GM19397 (cell line): Measurements from ENCODE around the gene LRRC3C.

Experiments
- ATAC-seq: cut with Tn5 transposase; IDR thresholded peaks from one replicate; pipeline ENCODE4 v1.9.1; 2021; ENCODE audit warnings: mild to moderate bottlenecking, moderate library complexity; ENCODE audit not compliant: unreplicated experiment

Gene LRRC3C

DNA sequence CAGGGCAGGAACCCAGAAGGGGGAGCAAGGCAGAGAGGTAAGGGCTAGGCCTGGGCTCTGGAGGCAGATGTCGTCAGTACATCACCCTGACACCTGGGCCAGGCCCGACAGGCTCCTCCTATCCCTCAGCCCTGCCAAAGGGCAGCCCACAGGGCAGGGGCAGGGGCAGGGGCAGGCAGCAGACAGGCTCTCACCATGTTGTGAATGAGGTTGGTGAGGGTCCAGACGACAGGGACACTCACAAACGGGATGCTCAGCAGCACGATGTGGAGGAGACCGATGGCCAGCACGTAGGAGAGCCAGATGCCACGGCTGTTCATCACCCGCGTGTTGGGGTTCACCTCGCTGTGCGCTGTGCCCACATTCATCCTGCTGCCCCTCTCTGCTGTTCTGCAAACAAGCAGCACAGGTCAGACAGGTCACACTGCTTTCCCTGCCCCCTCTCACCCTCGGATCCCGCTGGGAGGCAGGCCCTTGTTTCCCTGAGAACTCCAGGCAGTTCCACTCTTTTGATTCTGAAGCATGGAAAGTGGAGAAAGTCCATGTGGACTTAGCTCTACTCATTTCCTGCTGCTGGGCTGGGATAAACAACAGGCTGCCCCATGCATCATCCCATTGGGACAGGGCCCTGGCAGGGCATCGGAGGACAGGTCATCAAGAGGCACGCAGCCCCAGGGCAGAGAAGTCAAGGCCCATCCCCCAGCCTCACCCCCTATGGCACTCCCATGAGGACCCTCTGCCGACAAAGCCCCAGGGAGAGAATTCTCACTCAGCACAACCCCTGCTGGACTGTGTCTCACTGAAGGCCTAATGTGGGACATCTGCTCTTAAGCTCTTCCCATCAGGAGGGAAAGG is 3.5 kb upstream of the LRRC3C start:
- no peak for ATAC-seq

DNA sequence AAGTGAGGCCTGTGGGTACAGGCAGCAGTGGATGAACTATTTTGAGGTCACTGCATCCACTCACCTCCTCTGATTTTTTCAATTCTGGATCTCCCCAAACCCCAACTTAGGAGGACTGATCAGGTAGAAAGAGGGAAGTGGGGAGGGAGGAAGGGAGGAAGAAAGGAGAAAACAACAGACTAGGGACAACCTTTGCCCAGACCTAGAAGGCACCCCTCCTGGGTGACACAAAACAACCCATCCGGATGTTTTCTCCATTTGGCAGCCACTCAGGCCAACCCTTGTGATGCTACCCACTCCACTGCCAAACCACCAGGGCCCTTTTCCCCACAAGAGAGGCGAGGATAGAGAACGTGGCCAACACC is 2.9 kb upstream of the LRRC3C start:
- ATAC-seq = no peak

DNA sequence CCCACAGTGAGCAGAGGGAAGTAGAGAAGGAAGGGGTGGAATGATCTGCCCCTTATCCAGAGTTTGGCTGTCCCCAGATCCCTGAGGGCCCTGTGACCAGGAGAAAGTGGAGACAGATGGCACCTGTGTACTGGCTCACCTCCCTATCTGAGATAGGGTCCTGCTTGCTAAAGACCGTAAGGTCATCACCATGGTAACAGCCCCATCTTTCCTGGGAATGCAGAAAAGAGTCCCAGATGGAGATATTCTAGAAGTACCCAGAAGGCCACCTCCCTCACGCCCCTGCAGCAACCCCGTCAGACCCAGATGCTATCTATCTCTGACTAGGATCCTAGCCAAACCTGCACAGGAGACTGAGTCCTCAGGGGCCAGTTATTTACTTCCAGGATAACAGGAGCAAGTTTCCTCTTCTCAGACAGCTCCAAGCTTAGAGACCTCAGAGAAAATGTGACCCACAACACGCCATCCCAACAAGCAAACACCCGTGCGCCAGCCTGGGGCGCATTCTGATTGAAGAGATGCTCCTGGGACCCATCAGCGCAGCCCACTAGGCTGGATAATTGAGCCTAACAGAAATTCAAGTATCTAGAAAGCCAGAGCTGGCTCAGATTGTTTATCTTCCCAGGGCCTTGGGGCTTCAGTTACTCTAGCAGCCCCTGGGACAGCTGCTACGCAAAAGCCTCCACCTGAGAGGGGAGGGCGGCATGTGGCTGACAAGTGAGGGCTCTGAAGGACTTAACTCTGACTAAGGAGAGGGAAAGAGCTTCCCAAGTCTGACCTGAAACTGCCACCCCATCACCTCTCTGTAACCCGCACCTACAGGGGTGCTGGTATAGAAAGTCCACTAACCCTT is 2.0 kb upstream of the LRRC3C start:
- ATAC-seq = no peak

DNA sequence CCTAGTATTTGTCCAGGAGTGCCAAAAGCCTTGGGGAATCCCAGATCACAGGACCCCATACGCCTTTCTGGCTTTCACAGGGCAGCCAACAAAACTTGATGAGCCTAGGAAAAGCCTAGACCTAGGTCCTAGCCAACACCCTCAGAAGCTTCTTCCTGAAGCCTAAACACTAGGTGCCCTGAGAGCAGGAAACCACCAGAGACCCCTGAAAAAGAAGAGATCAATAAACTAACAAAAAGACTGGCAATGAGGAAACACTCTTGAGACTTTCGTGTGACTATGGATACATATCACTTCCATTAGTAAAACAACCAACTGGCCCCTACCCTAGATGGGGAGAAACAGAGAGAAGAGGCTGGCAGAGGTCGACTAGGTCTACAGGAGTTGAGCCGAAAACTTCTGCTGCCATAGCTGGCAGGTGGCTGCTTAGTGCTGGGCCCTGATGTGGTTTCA is 1.4 kb upstream of the LRRC3C start:
- ATAC-seq = no peak

- ATAC-seq = no peak
Measured at GRCh38 chr17:39926588-39927100, 888 bp upstream of the LRRC3C start.

GRCh38 chr17:39927929-39928857 is 661 bp downstream of the LRRC3C start:
- no peak for ATAC-seq

- ATAC-seq = no peak
Measured at GRCh38 chr17:39928858-39929645, 1.5 kb downstream of the LRRC3C start.

DNA sequence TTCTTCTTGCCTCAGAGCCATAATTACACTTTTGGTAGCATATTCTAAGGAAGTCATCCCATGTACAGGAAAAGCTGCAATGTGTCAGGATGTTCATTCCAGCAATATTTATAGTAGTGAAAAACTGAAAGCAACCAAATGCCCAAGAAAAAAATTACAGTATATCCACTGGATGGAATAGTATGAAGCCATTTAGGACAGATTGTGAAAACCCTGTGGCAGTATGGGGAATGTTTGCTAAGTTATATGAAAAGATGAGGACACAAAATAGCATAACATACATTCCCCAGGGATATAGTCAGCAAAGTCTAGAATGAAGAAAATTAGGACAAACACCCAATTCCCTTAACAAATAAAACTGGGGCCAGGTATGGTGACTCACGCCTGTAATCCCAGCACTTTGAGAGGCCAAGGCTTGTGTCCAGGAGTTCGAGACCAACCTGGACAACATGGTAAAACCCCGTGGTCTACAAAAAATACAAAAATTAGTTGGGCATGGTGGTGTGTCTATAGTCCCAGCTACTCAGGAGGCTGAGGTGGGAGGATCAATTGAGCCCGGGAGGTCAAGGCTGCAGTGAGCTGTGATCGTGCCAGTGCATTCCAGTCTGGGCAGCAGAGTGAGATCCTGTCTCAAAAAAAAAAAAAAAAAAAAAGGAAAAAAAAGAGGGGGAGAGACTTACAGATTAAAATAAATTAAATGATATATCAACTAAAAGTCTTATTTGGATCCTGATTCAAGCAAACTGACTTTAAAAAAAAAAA is 2.3 kb downstream of the LRRC3C start:
- ATAC-seq = no peak

- no peak for ATAC-seq
Measured at GRCh38 chr17:39933912-39934311, 6.4 kb downstream of the LRRC3C start.

DNA sequence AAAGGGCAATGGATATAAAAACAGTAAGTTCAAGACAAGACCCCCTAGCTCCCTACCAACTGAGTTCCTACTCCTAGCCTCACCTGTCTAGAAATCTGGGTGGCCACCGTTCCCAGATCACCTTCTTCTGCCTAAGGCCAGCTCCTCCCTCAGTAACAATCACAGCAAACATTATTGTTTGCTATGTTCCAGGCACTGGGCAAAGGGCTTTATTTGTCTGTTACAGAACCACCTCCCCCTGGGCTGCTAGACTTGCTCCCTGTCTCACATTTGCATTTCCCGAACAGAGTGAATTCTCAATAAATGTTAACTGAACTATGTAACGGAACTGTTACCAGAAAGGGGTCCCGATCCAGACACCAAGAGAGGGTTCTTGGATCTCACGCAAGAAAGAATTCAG is 6.8 kb downstream of the LRRC3C start:
- ATAC-seq = no peak

DNA sequence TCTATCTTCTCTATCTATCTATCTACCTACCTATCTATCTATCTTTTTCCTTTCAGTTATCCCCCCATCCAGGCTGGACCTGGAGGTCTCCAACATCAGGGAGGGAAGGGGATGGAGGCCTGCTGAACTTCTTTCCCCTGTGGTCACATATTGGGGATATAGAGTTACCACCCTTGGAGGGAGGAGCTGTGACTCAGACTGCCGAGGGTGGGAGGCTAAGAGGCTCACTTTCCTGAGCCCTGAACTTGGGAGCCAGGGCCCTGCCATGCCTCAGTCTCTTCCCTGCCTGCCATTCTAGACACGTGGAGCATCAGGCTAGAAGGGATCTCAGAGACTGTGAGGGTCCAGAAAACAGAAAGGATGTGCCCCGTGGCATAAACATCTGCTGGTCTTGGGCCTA is 8.4 kb downstream of the LRRC3C start:
- no peak for ATAC-seq

DNA sequence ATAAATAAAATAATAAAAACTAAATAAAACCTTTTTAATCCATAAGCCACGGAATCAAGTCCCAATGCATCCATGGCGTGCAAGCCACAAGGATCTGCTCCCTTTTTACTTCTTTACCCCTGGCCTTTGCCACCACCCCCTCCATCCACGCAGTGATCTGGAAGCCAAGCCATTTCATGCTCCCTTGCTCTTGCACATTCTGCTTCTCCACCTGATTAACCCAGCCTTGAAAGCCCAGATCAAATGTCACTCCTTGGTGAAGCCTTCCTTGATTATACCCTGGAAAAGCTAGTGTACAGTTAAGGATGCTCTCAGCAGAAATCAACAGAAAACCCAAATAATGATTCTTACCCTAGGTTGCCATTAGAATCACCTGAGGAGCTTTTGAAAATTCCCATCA is 9.9 kb downstream of the LRRC3C start:
- ATAC-seq = no peak

- ATAC-seq = no peak
Measured at GRCh38 chr17:39938140-39938869, 10.8 kb downstream of the LRRC3C start.

DNA sequence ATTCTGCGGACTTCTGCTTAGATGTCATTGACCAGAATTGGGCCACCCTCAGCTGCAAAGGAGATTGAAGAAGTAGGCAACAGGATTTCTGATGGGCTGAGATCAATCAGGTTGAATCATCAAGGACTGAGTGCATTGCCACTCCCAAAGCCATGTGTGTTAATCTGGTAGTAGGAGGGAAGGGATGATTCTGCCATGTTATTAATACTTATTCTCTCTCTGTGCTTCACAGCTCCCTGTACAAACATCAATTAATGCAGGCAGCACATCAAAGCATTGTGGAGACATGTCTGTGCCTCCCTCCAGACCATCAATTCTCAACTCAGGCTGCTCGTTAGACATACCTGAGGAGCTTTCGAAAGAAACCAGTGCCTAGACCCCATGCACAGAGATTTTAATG is 11.6 kb downstream of the LRRC3C start:
- ATAC-seq = no peak

GRCh38 chr17:39939588-39940419 is 12.3 kb downstream of the LRRC3C start:
- peak; percentile 44 for ATAC-seq

GRCh38 chr17:39943702-39944392 is 16.3 kb downstream of the LRRC3C start:
- no peak for ATAC-seq

DNA sequence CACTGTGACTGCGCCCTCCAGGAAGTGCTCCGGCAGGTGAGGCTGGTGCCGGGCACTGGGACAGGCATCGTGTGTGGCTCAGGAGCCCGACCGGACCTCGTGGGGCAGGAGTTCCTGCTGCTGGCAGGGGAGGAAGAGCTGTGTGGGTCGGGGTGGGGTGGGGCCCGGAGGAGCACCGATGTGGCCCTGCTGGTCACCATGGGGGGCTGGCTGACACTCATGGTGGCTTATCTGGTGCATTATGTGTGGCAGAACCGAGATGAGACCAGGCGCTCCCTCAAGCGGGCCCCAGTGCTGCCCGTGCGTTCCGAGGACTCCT is 16.8 kb downstream of the LRRC3C start:
- no peak for ATAC-seq
